Right lobe of liver (tissue), 4 donors: Measurements from ENCODE around the gene SALL3.

Experiments used
- POLR2A ChIP-seq: fragments of 450-650 bp; IDR thresholded peaks from one replicate; pipeline ENCODE4 v1.6.1; 2017; ENCODE audit warnings: antibody characterized with exemption, mild to moderate bottlenecking
- TF ChIP-seq, protein P1 (sequence below), 4 donors: fragments of 200-600 bp in 3 of 4; fragments of 450-650 bp in 1 of 4; IDR thresholded peaks; one replicate each; pipeline versions ENCODE4 v1.5.1 to v1.8.0; 2016 to 2022; ENCODE audit warnings: antibody characterized with exemption in 4 of 4, mild to moderate bottlenecking in 2 of 4
- donor health status: DM: no; HTN: no; CAD: no.
- donor health status: DM: no; HTN: no; CAD: no.
- donor health status: DM: no; HTN: yes; CAD: no.

DNA sequence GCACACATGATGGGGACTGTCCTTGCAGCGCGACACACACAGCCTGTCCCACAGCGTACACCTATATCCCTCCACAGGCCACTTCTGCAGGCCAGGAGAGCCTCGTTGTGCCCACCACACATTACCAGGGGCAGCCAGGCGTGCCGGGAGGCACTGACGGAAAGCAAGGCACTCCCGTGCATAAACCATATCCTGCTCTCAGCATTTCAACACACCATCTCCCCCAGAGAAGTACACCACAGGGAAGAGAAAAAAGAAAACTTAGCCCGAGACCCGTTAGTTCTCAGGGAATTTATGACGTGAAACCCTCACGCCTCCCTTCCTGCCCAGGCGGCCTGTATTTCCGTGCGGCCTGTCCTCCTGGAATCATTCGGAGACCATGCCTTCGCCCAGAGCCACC is 24.6 kb upstream of the SALL3 start:
- TF ChIP-seq POLR2A: no peak
- TF ChIP-seq, protein P1, sequence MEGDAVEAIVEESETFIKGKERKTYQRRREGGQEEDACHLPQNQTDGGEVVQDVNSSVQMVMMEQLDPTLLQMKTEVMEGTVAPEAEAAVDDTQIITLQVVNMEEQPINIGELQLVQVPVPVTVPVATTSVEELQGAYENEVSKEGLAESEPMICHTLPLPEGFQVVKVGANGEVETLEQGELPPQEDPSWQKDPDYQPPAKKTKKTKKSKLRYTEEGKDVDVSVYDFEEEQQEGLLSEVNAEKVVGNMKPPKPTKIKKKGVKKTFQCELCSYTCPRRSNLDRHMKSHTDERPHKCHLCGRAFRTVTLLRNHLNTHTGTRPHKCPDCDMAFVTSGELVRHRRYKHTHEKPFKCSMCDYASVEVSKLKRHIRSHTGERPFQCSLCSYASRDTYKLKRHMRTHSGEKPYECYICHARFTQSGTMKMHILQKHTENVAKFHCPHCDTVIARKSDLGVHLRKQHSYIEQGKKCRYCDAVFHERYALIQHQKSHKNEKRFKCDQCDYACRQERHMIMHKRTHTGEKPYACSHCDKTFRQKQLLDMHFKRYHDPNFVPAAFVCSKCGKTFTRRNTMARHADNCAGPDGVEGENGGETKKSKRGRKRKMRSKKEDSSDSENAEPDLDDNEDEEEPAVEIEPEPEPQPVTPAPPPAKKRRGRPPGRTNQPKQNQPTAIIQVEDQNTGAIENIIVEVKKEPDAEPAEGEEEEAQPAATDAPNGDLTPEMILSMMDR (IDR thresholded peaks at IDR 0.05): no peak
